ENCODE data around the gene SPG21.

DNA sequence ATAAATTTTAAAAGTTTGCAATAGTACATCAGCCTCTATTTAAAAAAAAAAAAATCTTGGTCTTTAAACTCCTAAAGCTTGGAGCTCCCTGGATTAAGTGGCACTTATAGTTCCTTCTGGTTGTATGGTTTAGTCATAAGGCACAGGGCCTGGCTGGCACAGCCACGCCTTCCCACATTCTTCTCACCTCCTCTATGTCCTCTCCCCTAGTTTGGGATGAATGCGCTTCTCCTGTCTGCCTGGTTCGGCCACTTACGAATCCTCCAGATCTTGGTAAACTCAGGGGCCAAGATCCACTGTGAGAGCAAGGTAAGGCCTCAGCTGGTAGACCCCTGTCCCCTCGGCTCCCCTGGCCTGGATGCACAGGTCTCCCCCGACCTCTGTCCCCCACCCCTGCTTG is 68.0 kb downstream of the SPG21 start:
- TF ChIP-seq CTCF (IDR thresholded peaks at IDR 0.05) (no peak), POLR2AphosphoS5 (IDR thresholded peaks at IDR 0.05) (no peak), POLR2A (IDR thresholded peaks at IDR 0.05) (no peak)

All from breast epithelium (tissue), 3 donors.